Measurements from ENCODE around the gene CCDC141. TPM values are rescaled to one million over a fixed set of nuclear protein-coding genes. Genes with fewer than 3 reads are reported as not detected.
A peak's percentile ranks its signal among the peaks of the same experiment; 100 is the strongest.

CCDC141 gene
- total RNA-seq, 1 donor from 2014 or later: 61.6 TPM

GRCh38 chr2:178908810-178909209, 141.1 kb downstream of the CCDC141 start:
- Histone ChIP-seq H3K9me3 (ENCODE audit: control insufficient read depth in 3 of 3, low read length in 3 of 3) (no peaks in the 10 kb centered on the region), H3K27me3 (ENCODE audit: control insufficient read depth in 3 of 3, insufficient read depth in 3 of 3, low read length in 3 of 3) (no peaks in the 10 kb centered on the region), H3K4me3 (ENCODE audit: low read length in 3 of 3) (no peak overlapping the region), H3K36me3 (ENCODE audit: control insufficient read depth in 3 of 3, insufficient read depth in 3 of 3, low read length in 3 of 3) (no peaks in the 10 kb centered on the region), H3K27ac (ENCODE audit: low read depth, low read length) (peak overlapping the region; percentile 54), H3K4me1 (ENCODE audit: control insufficient read depth in 3 of 3, insufficient read depth in 3 of 3, low read length in 3 of 3) (peaks cover 15 to 19% (median 19%) of the 10 kb centered on the region in 3 donors), H3K9ac (ENCODE audit: low read depth in 1 of 3, low read length in 3 of 3) (no peak overlapping the region)

DNA sequence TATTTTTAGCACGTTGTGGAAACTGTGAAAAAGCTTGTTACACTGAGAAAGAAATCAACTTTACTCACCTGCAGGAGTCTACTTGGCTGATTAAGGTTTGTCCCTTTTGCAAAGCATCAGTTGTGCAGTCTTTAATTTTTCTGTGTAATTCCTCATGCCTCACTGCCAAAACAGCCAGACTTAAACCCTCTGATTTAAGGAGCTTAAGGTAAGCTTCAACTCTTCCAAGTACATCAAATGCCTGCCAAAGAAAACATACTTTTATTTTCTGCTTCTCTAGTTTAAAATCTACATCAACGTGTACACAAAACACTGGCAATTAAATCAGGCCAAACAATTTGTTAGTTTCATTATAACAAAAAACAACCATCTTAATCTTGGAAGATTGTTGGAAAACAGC, 144.7 kb downstream of the CCDC141 start:
- no peak overlapping the region for H3K4me3 ChIP-seq (ENCODE audit: low read length in 3 of 3)
- no peaks in the 10 kb centered on the region for H3K9me3 ChIP-seq (ENCODE audit: control insufficient read depth in 3 of 3, low read length in 3 of 3)

GRCh38 chr2:178899656-178900055, 150.3 kb downstream of the CCDC141 start:
- H3K4me3 ChIP-seq (ENCODE audit: low read length in 3 of 3): no peak overlapping the region
- no peak overlapping the region for H3K9ac ChIP-seq (ENCODE audit: low read depth in 1 of 3, low read length in 3 of 3)
- no peak overlapping the region for H3K27ac ChIP-seq (ENCODE audit: low read depth, low read length)
- peaks cover 2 to 19% (median 9%) of the 10 kb centered on the region in 3 donors for H3K4me1 ChIP-seq (ENCODE audit: control insufficient read depth in 3 of 3, insufficient read depth in 3 of 3, low read length in 3 of 3)
- no peaks in the 10 kb centered on the region for H3K36me3 ChIP-seq (ENCODE audit: control insufficient read depth in 3 of 3, insufficient read depth in 3 of 3, low read length in 3 of 3)
- H3K27me3 ChIP-seq (ENCODE audit: control insufficient read depth in 3 of 3, insufficient read depth in 3 of 3, low read length in 3 of 3): no peaks in the 10 kb centered on the region
- H3K9me3 ChIP-seq (ENCODE audit: control insufficient read depth in 3 of 3, low read length in 3 of 3): no peaks in the 10 kb centered on the region

More for the DNA sequence above, 144.7 kb downstream of the CCDC141 start:
- H3K9ac ChIP-seq (ENCODE audit: low read depth in 1 of 3, low read length in 3 of 3): no peak overlapping the region
- no peak overlapping the region for H3K27ac ChIP-seq (ENCODE audit: low read depth, low read length)
- no peaks in the 10 kb centered on the region for H3K36me3 ChIP-seq (ENCODE audit: control insufficient read depth in 3 of 3, insufficient read depth in 3 of 3, low read length in 3 of 3)
- no peaks in the 10 kb centered on the region for H3K27me3 ChIP-seq (ENCODE audit: control insufficient read depth in 3 of 3, insufficient read depth in 3 of 3, low read length in 3 of 3)
- H3K4me1 ChIP-seq (ENCODE audit: control insufficient read depth in 3 of 3, insufficient read depth in 3 of 3, low read length in 3 of 3): peaks cover 1 to 15% (median 11%) of the 10 kb centered on the region in 3 donors

DNA sequence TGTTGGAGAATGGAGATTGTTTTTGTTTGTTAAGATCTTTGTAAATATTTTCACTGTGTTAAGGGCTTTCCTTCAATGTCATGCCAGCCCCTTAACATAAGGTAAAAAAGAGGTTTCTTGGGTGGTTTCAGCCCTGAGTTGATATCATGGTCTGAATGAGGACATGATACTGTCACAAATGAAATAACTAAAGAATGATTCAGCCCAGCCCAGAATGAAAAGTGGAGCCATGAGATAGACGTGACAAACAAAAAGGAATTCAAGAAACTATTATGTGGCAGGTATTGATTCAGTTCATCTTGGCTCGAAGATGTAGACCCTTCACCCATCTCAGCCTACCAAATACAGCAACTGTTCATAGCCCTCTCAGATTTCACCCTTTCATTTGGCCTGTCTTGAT, 154.1 kb downstream of the CCDC141 start:
- Histone ChIP-seq H3K4me1 (ENCODE audit: control insufficient read depth in 3 of 3, insufficient read depth in 3 of 3, low read length in 3 of 3) (peaks cover 11 to 38% (median 25%) of the 10 kb centered on the region in 3 donors), H3K9ac (ENCODE audit: low read depth in 1 of 3, low read length in 3 of 3) (no peak overlapping the region), H3K27ac (ENCODE audit: low read depth, low read length) (peak overlapping the region; percentile 43), H3K9me3 (ENCODE audit: control insufficient read depth in 3 of 3, low read length in 3 of 3) (no peaks in the 10 kb centered on the region), H3K4me3 (ENCODE audit: low read length in 3 of 3) (peak overlapping the region in 1 of 3 donors; percentile 23), H3K36me3 (ENCODE audit: control insufficient read depth in 3 of 3, insufficient read depth in 3 of 3, low read length in 3 of 3) (no peaks in the 10 kb centered on the region), H3K27me3 (ENCODE audit: control insufficient read depth in 3 of 3, insufficient read depth in 3 of 3, low read length in 3 of 3) (no peaks in the 10 kb centered on the region)

- H3K4me1 ChIP-seq (ENCODE audit: control insufficient read depth in 3 of 3, insufficient read depth in 3 of 3, low read length in 3 of 3): peaks cover 12 to 33% (median 25%) of the 10 kb centered on the region in 3 donors
- no peaks in the 10 kb centered on the region for H3K27me3 ChIP-seq (ENCODE audit: control insufficient read depth in 3 of 3, insufficient read depth in 3 of 3, low read length in 3 of 3)
- H3K27ac ChIP-seq (ENCODE audit: low read depth, low read length): peak overlapping the region; percentile 43
- H3K9ac ChIP-seq (ENCODE audit: low read depth in 1 of 3, low read length in 3 of 3): no peak overlapping the region
- no peaks in the 10 kb centered on the region for H3K9me3 ChIP-seq (ENCODE audit: control insufficient read depth in 3 of 3, low read length in 3 of 3)
- H3K36me3 ChIP-seq (ENCODE audit: control insufficient read depth in 3 of 3, insufficient read depth in 3 of 3, low read length in 3 of 3): no peaks in the 10 kb centered on the region
- H3K4me3 ChIP-seq (ENCODE audit: low read length in 3 of 3): no peak overlapping the region
Observed at GRCh38 chr2:178895171-178895570, 154.8 kb downstream of the CCDC141 start.

- Histone ChIP-seq H3K27me3 (ENCODE audit: control insufficient read depth in 3 of 3, insufficient read depth in 3 of 3, low read length in 3 of 3) (no peaks in the 10 kb centered on the region), H3K4me1 (ENCODE audit: control insufficient read depth in 3 of 3, insufficient read depth in 3 of 3, low read length in 3 of 3) (peaks cover 17 to 36% (median 31%) of the 10 kb centered on the region in 3 donors), H3K4me3 (ENCODE audit: low read length in 3 of 3) (no peak overlapping the region), H3K27ac (ENCODE audit: low read depth, low read length) (peak overlapping the region; percentile 57), H3K9me3 (ENCODE audit: control insufficient read depth in 3 of 3, low read length in 3 of 3) (no peaks in the 10 kb centered on the region), H3K36me3 (ENCODE audit: control insufficient read depth in 3 of 3, insufficient read depth in 3 of 3, low read length in 3 of 3) (no peaks in the 10 kb centered on the region), H3K9ac (ENCODE audit: low read depth in 1 of 3, low read length in 3 of 3) (no peak overlapping the region)
Observed at GRCh38 chr2:178892751-178893625, 156.9 kb downstream of the CCDC141 start.

GRCh38 chr2:178891959-178892485, 157.9 kb downstream of the CCDC141 start:
- Histone ChIP-seq H3K9ac (ENCODE audit: low read depth in 1 of 3, low read length in 3 of 3) (no peak overlapping the region), H3K36me3 (ENCODE audit: control insufficient read depth in 3 of 3, insufficient read depth in 3 of 3, low read length in 3 of 3) (no peaks in the 10 kb centered on the region), H3K4me1 (ENCODE audit: control insufficient read depth in 3 of 3, insufficient read depth in 3 of 3, low read length in 3 of 3) (peaks cover 17 to 42% (median 31%) of the 10 kb centered on the region in 3 donors), H3K9me3 (ENCODE audit: control insufficient read depth in 3 of 3, low read length in 3 of 3) (no peaks in the 10 kb centered on the region), H3K27me3 (ENCODE audit: control insufficient read depth in 3 of 3, insufficient read depth in 3 of 3, low read length in 3 of 3) (no peaks in the 10 kb centered on the region), H3K4me3 (ENCODE audit: low read length in 3 of 3) (peak overlapping the region in 2 of 3 donors; percentile 5 to 25), H3K27ac (ENCODE audit: low read depth, low read length) (peak overlapping the region; percentile 57)

DNA sequence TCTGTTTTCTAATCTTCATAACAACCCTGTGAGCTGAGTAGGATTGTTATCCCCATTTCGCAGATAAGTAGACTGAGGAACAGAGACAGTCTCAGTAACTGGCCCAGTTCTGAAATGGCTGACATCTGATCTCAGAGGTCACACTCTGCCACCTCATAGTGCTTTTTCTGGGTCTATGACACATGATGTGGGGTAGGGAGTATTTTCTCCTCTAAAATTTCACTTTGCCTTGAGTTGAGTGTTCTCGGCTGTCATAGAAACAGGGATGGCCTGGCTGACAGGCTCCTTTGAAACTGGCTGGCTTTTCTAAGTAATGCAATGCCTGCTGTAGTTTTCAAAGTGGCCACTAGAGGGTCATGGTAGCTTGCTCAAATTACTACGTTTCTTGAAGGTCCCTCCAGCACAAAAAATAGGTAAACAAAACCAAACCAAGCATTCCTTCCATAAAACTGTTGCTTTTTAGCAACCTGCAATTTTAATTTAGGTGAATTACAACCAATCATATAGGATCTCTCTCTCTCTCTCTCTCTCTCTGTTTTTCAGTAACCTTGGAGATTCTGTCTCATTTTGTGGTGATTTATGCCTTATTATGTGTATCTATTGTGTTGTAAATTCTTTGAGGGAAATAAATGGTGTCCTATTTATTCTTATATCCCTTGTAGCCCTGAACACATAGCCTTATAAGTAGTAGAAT, 158.5 kb downstream of the CCDC141 start:
- H3K4me3 ChIP-seq (ENCODE audit: low read length in 3 of 3): no peak overlapping the region
- H3K4me1 ChIP-seq (ENCODE audit: control insufficient read depth in 3 of 3, insufficient read depth in 3 of 3, low read length in 3 of 3): peaks cover 17 to 42% (median 31%) of the 10 kb centered on the region in 3 donors
- H3K27ac ChIP-seq (ENCODE audit: low read depth, low read length): peak overlapping the region; percentile 57

GRCh38 chr2:178886006-178886405, 163.9 kb downstream of the CCDC141 start:
- Histone ChIP-seq H3K9ac (ENCODE audit: low read depth in 1 of 3, low read length in 3 of 3) (peak overlapping the region in 1 of 3 donors; percentile 5), H3K4me1 (ENCODE audit: control insufficient read depth in 3 of 3, insufficient read depth in 3 of 3, low read length in 3 of 3) (peaks cover 6 to 16% (median 7%) of the 10 kb centered on the region in 3 donors), H3K27ac (ENCODE audit: low read depth, low read length) (no peak overlapping the region), H3K9me3 (ENCODE audit: control insufficient read depth in 3 of 3, low read length in 3 of 3) (no peaks in the 10 kb centered on the region), H3K27me3 (ENCODE audit: control insufficient read depth in 3 of 3, insufficient read depth in 3 of 3, low read length in 3 of 3) (no peaks in the 10 kb centered on the region), H3K4me3 (ENCODE audit: low read length in 3 of 3) (no peak overlapping the region), H3K36me3 (ENCODE audit: control insufficient read depth in 3 of 3, insufficient read depth in 3 of 3, low read length in 3 of 3) (no peaks in the 10 kb centered on the region)

More for the DNA sequence above, 158.5 kb downstream of the CCDC141 start:
- no peaks in the 10 kb centered on the region for H3K9me3 ChIP-seq (ENCODE audit: control insufficient read depth in 3 of 3, low read length in 3 of 3)
- no peaks in the 10 kb centered on the region for H3K27me3 ChIP-seq (ENCODE audit: control insufficient read depth in 3 of 3, insufficient read depth in 3 of 3, low read length in 3 of 3)
- H3K9ac ChIP-seq (ENCODE audit: low read depth in 1 of 3, low read length in 3 of 3): no peak overlapping the region
- H3K36me3 ChIP-seq (ENCODE audit: control insufficient read depth in 3 of 3, insufficient read depth in 3 of 3, low read length in 3 of 3): no peaks in the 10 kb centered on the region

Measured in skeletal muscle tissue (tissue), 4 donors.